DMS 273 treated with DMSO at 0.1 percent for 48 hours (cell line): ENCODE data around the gene OS9.
A peak's percentile ranks its signal among the peaks of the same experiment; 100 is the strongest.
"Not testable (repeated sequence)": the region's sequence is repeated elsewhere in the genome, so short reads cannot be mapped to it uniquely, and the experiment has no call there.

Experiments used
- DNase-seq: peaks from one replicate; lab custom pipeline; 2025; lab: John Stamatoyannopoulos, UW

OS9 gene

GRCh38 chr12:57695770-57696432, 2.0 kb downstream of the OS9 start:
- no peak for DNase-seq

- DNase-seq = no peak
These were observed 3.1 kb downstream of the OS9 start for GRCh38 chr12:57697076-57697475.

- DNase-seq = no peak
These were observed 4.5 kb downstream of the OS9 start for GRCh38 chr12:57698414-57698813.

DNA sequence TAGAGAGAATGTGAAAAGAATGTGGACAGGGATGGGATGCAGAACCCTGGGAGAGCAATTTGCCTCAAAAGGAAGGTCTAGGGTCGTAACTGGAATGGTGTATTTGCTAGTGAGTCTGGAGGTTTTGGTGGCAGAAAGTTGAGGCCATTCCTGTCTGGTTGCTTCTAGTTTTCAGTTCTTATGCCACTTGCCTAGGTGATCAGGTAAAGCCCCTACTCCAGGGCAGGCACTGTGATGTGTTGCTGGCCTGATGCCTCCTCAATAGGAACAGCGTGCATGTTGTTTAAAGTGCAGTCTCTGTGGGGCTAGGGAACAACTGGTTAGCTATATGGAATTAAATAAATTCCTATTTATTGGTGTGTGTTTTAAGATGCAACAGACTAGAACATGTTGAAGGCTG, 6.4 kb downstream of the OS9 start:
- no peak for DNase-seq

DNA sequence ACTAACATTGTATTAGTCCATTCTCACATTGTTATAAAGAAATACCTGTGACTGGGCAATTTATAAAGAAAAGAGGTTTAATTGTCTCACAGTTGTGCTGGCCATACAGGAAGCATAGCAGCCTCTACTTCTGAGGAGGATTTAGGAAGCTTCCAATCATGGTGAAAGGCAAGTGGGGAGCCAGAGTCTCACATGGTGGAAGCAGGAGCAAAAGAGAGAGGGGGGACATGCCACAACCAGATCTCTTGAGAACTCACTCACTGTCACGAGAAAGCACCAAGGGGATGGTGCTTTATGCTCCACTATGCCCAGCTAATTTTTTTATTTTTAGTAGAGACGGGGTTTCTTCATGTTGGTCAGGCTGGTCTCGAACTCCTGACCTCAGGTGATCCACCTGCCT, 13.3 kb downstream of the OS9 start:
- DNase-seq = no peak

GRCh38 chr12:57708296-57708695, 14.4 kb downstream of the OS9 start:
- DNase-seq = no peak

- no peak for DNase-seq
These were observed 18.8 kb downstream of the OS9 start for GRCh38 chr12:57712701-57713100.

DNA sequence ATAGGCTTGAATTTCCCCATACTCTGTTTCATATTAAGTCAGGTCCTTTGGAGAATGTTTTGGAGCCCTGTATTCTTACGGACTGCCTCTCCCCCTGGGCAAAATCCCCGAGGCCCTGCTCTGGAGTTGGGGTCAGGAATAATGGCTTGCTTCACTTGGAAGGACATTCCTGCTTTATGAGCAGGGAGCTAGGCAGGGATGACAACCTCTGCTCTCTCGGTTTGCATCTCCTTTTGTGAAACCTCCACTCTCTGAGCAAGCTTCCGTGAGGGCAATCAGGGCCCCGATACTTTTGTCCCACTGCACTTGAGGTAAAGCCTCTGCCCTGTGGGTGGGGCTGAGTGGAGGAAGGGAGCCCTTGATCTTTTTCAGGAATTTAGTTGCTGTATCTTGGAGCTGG, 19.3 kb downstream of the OS9 start:
- no peak for DNase-seq

DNA sequence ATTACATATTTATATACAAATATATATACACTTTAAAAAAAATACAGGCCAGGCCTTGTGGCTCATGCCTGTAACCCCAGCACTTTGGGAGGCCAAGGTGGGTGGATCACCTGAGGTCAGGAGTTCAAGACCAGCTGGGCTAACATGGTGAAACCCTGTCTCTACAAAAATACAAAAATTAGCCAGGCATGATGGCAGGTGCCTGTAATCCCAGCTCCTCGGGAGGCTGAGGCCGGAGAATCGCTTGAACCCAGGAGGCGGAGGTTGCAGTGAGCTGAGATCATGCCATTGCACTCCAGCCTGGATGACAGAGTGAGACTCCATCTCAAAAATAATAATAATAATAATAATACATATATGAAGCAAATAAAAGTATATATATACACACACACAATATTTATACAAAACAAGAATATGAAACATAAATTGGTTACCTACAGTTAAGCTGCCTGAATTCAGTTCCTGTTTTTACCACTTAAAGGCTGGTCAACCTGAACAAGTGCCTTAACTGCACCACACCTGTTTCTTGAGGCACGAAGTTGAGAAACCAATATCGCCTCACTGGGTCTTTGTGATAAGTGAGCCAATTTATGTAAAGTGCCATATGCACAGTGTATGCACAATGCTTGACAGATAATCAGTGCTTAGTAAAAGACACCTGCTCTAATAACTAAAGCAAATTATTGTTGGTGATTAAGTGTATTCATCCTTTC, 21.3 kb downstream of the OS9 start:
- DNase-seq = not testable (repeated sequence)

DNA sequence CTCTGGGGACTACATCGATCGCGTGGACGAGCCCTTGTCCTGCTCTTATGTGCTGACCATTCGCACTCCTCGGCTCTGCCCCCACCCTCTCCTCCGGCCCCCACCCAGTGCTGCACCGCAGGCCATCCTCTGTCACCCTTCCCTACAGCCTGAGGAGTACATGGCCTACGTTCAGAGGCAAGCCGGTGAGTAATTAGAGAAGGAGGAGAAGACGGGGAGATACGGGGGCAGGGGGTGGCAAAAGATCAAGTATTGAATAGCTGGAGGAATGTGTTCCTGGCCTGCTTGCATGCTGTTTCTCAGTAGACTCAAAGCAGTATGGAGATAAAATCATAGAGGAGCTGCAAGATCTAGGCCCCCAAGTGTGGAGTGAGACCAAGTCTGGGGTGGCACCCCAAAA, 21.9 kb downstream of the OS9 start:
- no peak for DNase-seq

- DNase-seq = no peak
These were observed 22.4 kb downstream of the OS9 start for GRCh38 chr12:57716305-57716704.

- DNase-seq = no peak
These were observed 23.2 kb downstream of the OS9 start for GRCh38 chr12:57717131-57717530.

DNA sequence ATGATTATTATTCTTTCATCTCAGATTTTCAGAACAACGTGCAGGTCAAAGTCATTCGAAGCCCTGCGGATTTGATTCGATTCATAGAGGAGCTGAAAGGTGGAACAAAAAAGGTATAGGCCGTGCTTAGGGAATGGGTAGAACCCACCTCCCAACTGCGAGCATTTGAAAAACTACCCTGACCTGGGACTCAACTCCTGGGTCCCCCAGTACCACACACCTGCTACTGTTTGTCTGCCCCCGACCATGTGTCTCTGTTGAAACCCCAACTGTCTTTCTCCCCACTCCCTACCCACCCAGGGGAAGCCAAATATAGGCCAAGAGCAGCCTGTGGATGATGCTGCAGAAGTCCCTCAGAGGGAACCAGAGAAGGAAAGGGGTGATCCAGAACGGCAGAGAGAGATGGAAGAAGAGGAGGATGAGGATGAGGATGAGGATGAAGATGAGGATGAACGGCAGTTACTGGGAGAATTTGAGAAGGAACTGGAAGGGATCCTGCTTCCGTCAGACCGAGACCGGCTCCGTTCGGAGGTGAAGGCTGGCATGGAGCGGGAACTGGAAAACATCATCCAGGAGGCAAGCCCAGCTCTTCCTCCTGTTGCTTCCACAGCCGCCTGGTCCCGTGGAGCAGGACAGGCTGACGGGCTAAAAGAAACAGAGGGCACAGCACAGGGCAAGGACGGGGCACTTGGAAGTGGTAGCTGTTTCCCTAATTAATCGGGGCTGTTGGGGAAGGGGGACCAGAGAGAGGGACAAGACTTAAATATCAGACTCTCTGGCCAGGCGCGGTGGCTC, 24.1 kb downstream of the OS9 start:
- no peak for DNase-seq

- DNase-seq = no peak
These were observed 25.0 kb downstream of the OS9 start for GRCh38 chr12:57718641-57719528.

- DNase-seq = no peak
These were observed 26.1 kb downstream of the OS9 start for GRCh38 chr12:57719777-57720605.

- no peak for DNase-seq
These were observed 27.0 kb downstream of the OS9 start for GRCh38 chr12:57720606-57721595.

- DNase-seq = not testable (repeated sequence)
These were observed 28.1 kb downstream of the OS9 start for GRCh38 chr12:57721846-57722608.

- DNase-seq = peak; percentile 27
These were observed 29.0 kb downstream of the OS9 start for GRCh38 chr12:57722716-57723629.
